Measurements from ENCODE around the gene RASGEF1C.

DNA sequence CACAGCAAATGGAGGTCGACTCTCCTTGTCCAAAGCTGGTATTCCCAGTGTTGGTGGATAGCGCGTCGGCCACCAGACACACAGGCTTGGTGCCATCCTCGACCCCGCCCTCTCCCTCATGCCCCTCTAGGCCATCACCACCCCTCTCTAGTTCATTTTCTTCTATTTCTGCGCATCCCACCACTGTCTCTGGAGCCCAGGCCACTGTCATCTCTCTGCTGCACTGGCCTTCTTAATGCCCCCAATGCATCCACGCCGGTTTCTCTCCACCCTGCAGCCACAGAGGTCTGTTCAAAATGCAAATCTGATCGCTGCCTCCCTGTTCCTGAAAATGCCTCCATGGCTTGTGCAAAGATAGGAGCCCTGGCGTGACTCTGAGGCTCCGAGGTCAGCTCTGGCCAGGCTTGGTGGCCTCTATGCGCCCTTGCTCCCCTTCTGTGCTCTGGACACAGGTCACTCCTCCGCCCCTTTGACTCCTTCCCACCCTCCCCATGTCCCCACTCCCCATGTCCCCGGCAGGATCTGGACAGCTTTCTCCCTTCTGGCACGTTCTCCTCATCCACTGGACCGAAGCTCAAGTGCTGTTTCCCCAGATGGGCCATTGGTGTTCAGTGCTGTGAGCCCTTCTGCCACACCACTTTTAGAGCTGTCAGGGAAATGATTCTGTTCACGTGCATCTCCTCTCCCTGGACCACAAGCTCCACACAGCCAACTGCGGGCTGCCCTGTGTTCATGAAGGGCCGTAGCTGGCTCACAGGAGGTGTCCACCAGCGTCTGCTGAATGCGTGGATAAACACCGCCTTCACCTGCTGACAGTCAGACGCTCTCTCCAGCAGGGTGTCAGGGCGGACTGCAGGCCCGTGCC is 77.9 kb downstream of the RASGEF1C start:
- TF ChIP-seq, protein P1, sequence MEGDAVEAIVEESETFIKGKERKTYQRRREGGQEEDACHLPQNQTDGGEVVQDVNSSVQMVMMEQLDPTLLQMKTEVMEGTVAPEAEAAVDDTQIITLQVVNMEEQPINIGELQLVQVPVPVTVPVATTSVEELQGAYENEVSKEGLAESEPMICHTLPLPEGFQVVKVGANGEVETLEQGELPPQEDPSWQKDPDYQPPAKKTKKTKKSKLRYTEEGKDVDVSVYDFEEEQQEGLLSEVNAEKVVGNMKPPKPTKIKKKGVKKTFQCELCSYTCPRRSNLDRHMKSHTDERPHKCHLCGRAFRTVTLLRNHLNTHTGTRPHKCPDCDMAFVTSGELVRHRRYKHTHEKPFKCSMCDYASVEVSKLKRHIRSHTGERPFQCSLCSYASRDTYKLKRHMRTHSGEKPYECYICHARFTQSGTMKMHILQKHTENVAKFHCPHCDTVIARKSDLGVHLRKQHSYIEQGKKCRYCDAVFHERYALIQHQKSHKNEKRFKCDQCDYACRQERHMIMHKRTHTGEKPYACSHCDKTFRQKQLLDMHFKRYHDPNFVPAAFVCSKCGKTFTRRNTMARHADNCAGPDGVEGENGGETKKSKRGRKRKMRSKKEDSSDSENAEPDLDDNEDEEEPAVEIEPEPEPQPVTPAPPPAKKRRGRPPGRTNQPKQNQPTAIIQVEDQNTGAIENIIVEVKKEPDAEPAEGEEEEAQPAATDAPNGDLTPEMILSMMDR (IDR thresholded peaks at IDR 0.05; ENCODE audit: low read depth, low read length, missing input control): no peak
- TF ChIP-seq YY1 (IDR thresholded peaks at IDR 0.05) (no peak), GABPA (IDR thresholded peaks at IDR 0.05 in 1 of 2, conservative IDR thresholded peaks at IDR 0.05 in 1 of 2) (no peak), SP1 (IDR thresholded peaks at IDR 0.05) (no peak), TAF1 (conservative IDR thresholded peaks at IDR 0.05) (no peak)
- TF ChIP-seq, protein P2, sequence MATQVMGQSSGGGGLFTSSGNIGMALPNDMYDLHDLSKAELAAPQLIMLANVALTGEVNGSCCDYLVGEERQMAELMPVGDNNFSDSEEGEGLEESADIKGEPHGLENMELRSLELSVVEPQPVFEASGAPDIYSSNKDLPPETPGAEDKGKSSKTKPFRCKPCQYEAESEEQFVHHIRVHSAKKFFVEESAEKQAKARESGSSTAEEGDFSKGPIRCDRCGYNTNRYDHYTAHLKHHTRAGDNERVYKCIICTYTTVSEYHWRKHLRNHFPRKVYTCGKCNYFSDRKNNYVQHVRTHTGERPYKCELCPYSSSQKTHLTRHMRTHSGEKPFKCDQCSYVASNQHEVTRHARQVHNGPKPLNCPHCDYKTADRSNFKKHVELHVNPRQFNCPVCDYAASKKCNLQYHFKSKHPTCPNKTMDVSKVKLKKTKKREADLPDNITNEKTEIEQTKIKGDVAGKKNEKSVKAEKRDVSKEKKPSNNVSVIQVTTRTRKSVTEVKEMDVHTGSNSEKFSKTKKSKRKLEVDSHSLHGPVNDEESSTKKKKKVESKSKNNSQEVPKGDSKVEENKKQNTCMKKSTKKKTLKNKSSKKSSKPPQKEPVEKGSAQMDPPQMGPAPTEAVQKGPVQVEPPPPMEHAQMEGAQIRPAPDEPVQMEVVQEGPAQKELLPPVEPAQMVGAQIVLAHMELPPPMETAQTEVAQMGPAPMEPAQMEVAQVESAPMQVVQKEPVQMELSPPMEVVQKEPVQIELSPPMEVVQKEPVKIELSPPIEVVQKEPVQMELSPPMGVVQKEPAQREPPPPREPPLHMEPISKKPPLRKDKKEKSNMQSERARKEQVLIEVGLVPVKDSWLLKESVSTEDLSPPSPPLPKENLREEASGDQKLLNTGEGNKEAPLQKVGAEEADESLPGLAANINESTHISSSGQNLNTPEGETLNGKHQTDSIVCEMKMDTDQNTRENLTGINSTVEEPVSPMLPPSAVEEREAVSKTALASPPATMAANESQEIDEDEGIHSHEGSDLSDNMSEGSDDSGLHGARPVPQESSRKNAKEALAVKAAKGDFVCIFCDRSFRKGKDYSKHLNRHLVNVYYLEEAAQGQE (IDR thresholded peaks at IDR 0.05): no peak
- TF ChIP-seq, protein P3, sequence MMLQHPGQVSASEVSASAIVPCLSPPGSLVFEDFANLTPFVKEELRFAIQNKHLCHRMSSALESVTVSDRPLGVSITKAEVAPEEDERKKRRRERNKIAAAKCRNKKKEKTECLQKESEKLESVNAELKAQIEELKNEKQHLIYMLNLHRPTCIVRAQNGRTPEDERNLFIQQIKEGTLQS (IDR thresholded peaks at IDR 0.05): no peak

Measured in liver (tissue), 3 donors.